B cell (primary cell): ENCODE data around the gene GYS1.

Source experiments
- EZH2 ChIP-seq: IDR thresholded peaks from 2 replicates; pipeline ENCODE4 v1.6.1; 2012; ENCODE audit warnings: borderline replicate concordance, low read depth, mild to moderate bottlenecking, moderate library complexity, low read length; ENCODE audit not compliant: insufficient read depth, poor library complexity, severe bottlenecking
- TF ChIP-seq, protein P1 (sequence below): fragments of 200-600 bp; IDR thresholded peaks from one replicate; pipeline ENCODE4 v1.8.0; 2022; ENCODE audit warnings: antibody characterized with exemption, mild to moderate bottlenecking

DNA sequence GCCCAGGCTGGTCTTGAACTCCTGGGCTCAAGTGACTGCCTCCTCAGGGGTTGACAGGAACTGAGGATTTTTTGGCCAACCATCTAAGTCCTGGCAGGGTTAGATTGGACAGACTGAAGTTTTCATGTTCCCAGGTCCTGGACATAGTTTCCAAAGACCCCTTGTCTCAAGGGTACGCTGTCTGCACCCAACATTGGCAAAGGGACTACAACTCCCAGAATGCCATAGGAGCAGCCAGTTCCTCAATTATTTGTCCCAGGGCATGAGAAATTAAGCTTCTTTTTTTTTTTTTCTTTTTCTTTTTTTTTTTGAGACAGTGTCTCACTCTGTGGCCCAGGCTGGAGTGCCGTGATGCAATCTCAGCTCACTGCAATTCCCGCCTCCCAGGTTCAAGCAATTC, 6.9 kb downstream of the GYS1 start:
- TF ChIP-seq, protein P1, sequence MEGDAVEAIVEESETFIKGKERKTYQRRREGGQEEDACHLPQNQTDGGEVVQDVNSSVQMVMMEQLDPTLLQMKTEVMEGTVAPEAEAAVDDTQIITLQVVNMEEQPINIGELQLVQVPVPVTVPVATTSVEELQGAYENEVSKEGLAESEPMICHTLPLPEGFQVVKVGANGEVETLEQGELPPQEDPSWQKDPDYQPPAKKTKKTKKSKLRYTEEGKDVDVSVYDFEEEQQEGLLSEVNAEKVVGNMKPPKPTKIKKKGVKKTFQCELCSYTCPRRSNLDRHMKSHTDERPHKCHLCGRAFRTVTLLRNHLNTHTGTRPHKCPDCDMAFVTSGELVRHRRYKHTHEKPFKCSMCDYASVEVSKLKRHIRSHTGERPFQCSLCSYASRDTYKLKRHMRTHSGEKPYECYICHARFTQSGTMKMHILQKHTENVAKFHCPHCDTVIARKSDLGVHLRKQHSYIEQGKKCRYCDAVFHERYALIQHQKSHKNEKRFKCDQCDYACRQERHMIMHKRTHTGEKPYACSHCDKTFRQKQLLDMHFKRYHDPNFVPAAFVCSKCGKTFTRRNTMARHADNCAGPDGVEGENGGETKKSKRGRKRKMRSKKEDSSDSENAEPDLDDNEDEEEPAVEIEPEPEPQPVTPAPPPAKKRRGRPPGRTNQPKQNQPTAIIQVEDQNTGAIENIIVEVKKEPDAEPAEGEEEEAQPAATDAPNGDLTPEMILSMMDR, result no peak
- TF ChIP-seq EZH2, result no peak
